HG02852 (cell line): Measurements from ENCODE around the gene ADGRD1.
"Not testable (repeated sequence)": the region's sequence is repeated elsewhere in the genome, so short reads cannot be mapped to it uniquely, and the experiment has no call there.

Experiments used
- ATAC-seq: cut with Tn5 transposase; IDR thresholded peaks from one replicate; pipeline ENCODE4 v1.9.1; 2021; ENCODE audit warnings: mild to moderate bottlenecking, moderate library complexity; ENCODE audit not compliant: unreplicated experiment

Gene ADGRD1

DNA sequence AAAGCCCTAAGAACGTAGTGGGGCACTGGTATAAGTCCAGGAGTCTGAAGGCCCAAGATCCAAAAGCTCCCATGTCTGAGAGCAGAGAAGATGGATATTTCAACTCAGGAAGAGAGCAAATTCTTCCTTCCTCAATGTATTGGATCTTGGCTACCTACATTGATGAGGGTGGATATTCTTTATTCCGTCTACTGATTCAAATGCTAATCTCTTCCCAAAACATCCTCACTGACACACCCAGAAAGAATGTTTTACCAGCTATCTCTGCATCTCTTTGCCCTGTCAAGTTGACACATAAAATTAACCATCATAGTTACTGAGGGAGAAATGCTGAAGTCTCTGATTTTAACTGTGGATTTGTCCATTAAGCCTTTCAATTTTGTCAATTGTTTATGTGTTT lies 16.6 kb upstream of the ADGRD1 start:
- no peak for ATAC-seq

- not testable (repeated sequence) for ATAC-seq
Observed at GRCh38 chr12:130937546-130937945, 16.2 kb upstream of the ADGRD1 start.

GRCh38 chr12:130938186-130938585 lies 15.5 kb upstream of the ADGRD1 start:
- ATAC-seq = no peak

DNA sequence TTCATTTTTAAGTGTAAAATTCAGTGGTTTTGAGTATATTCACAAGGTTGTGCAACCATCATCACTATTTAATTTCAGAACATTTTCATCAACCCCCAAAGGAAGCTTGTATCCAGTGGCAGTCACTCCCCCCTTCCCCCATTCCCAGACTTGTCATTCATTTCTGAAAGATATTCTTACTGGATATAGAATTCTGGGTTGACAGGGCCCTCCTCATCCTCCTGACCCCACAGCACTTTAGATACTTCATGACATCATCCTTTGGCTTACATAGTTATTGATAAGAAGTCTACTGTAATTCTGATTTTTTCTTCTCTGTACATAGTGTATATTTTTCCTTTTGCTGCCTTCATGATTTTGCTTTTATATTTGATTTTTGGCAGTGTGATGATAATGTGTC lies 8.8 kb upstream of the ADGRD1 start:
- no peak for ATAC-seq

DNA sequence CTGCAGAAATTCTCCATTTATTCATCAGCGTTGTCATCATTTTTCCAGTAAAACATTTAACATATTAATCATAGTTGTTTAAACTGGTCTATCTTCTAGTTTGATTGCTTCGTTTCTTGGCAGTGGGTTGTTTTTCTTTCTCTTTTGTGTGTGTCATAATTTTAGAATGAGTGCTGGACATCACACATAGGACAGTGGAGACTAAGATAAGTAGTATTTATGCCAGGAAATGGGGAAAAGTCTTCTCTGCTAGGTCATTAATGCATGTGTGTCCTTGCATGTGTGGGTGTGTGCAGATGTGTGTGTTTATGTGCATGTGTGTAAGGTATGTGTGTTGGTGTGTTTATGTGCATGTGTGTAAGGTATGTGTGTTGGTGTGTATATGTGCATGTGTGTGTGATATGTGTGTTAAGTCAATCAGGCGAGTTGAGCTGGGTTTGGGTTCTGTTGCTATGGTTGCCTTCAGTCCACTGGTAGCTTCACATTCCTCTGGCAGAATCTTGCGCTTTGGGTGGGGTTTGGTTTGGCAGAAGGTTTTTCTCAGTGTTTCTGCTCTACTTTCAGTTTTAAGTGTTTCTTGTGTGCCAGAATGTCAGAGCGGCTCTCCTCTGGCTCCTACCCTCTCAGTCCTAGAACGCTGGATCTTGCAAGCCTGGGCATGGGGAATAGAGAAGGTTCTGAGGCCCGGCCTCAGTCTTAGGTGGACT lies 7.8 kb upstream of the ADGRD1 start:
- no peak for ATAC-seq

DNA sequence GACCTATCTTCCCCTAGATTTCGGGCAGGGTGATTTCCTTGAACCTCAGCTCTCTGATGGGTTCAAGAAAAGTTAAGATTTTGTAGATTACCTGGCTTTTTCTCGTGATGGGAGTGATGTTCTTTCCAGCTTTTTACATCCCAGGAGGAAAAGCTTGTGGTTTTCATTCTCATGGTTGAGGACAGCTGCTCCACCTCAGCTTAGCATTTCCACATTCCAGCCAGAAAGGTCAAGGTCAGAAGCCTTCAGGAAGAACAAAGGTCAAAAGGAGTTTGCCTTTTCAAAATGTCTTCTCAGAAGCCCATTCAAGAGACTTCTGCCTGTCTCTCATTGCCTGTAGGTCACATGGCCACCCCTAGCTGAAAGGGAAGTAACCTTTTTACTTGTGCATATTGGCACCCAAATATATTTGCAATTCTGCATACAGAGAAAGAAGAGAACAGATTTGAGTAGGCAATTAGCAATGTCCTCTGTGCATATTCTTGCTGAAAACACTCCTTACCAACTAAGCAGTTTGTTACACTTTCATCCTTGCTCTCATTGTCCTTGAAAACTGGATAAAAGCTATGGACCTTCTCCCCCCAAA lies 6.6 kb upstream of the ADGRD1 start:
- no peak for ATAC-seq

- ATAC-seq = no peak
Observed at GRCh38 chr12:130948136-130948535, 5.6 kb upstream of the ADGRD1 start.

DNA sequence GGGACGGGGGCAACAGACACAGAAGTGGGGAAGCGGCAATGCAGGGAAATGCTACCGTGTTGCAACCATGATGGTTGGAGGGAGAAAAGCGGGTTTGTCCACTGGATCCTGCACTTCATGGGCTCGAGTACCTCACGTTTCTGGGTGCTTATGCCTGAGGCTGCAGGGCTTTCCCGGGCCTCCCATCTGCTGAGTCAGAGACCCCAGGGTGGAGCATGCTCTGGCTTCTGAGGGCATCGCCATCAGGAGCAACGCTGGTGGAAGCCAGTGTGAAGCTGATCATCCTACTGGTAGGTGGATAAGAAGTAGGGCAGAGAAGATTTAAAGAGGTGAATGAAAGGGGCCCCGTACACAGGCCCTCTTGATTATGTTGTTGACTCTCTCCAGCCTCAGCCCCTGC lies 5.0 kb upstream of the ADGRD1 start:
- ATAC-seq = no peak

DNA sequence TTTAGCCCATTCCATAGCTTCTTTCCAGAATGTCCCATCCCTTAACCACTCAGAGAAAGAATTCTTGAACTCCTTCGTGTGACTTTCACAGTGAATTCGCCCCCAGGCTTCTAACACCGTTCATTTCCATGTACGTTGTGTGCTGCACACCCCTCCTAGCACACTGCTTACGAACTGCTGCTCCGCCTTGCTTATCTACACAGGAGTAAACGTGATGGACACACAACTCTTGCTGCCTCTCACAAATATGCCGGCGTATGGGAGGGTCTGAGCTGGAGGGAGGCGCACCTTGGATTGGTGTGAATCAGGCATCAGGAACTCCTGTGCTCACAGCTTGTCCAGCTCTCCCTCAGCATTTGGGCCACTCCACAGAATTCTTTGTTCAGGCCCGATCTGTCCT lies 3.9 kb upstream of the ADGRD1 start:
- ATAC-seq = no peak

GRCh38 chr12:130951636-130952035 lies 2.1 kb upstream of the ADGRD1 start:
- no peak for ATAC-seq

GRCh38 chr12:130952171-130952954 lies 1.3 kb upstream of the ADGRD1 start:
- no peak for ATAC-seq

DNA sequence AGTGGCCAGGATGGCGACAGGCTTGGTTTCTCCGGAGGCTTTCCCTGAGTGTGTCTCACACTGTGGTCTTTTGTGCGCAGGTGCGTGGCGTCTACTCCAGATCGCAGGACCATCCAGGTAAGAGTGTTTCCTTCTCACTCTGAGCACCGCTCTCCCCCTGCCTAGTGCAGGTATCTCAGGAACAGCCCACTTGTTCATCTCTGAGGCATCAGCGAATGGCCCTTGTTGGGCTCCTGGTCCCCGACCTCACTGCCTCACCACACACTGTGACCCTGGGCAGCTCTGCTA lies 781 bp downstream of the ADGRD1 start:
- no peak for ATAC-seq

- no peak for ATAC-seq
Observed at GRCh38 chr12:130955238-130955816, 1.6 kb downstream of the ADGRD1 start.

DNA sequence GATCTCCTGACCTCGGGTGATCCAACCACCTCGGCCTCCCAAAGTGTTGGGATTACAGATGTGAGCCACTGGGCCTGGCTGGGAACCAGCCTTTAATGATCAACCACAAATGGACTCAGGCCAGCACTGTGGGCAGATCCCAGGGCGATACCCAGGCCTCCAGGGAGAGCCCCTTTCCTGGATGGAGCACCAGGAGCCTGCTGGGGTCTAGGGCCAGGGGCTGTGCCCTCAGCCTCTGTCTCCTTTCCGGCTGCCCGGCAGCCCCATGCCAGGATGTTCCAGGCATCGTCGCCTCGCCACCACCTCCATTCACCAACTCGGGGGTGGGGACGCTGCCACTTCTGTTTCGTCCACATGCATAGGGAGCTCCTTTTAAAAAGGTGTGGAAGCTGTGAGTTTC lies 2.3 kb downstream of the ADGRD1 start:
- no peak for ATAC-seq

DNA sequence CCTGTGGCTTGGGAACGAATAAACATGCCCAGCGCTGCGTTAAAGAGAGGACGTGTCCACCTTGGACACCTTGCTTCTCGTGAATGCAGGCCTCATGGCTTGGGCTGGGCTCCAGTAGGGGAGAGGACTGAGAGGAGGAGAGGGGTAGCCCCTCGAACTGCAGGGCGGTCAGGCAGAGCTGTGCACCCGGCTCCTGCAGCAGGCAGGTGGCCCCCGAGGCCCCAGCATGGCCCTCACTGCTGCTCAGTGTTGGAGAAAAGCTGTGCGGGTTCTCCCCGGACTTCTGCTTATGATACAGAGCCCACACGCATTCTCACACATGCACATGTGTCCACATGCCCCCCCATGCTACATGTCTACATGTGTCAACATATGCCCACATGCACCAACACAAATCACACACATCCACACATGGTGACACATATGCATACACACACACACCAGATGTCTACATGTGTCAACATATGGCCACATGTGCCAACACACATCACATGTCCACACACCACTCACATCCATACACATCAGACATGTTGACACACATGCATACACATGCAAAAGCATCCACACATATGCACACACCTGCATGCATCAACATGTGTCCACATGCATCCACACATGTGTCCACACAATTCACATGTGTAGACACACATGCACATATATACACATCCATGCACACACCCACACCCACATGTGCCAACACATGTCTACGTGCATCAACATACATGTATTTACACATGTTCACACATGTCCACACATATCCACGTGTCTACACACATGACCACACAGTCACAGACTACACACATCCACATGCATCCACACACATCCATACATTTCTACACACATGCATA lies 3.0 kb downstream of the ADGRD1 start:
- ATAC-seq = no peak

DNA sequence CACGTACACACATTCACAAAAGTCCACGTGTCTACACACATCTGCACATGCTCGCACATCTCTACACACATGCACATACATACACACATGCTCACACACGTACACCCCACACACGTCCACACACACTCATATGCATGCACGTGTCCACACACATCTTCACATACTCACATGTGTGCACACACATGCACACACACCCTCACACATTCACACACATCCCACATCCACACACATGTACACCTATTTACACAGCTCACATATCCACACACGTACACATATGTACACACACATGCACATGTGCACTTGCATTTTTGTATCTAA lies 3.6 kb downstream of the ADGRD1 start:
- ATAC-seq = no peak

- no peak for ATAC-seq
Observed at GRCh38 chr12:130958557-130959140, 4.9 kb downstream of the ADGRD1 start.

GRCh38 chr12:130959632-130960031 lies 5.9 kb downstream of the ADGRD1 start:
- ATAC-seq = no peak

DNA sequence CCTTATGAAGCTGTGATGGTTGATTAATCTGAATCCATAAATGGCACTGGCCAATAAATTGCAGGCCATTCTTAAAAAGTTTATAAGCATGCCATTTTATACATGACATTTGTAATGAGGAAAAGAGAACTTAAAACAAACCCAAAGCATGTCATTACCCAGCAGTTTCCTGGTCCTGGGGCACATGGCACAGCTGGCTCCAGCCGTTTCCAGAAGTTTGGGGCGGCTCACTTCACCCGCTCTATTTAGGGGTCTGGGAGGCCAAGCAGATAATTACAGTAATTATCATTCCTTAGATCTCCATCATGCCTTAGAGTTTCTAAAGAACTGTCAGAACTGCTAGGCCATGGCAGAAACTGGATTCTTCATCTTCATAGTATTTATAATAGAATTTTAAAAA lies 6.4 kb downstream of the ADGRD1 start:
- no peak for ATAC-seq

DNA sequence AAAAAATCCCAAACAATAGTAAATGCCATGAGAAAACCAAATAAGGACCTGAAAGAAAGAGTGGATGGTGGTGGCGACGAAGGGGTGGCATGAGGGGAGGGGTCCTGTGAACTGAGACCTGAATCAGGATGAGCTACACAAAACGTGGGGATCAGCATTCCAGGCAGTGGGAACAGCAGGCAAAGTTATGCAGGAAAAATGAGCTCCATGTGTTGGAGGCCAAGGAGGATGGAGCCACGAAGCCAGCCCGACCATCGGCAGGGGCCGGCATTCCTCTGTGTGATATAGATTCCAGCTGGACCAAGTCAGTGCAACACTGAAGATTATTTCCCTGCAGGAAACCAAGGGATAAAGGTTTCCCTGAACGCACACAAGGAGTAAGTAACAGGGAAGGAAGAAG lies 7.1 kb downstream of the ADGRD1 start:
- ATAC-seq = no peak

DNA sequence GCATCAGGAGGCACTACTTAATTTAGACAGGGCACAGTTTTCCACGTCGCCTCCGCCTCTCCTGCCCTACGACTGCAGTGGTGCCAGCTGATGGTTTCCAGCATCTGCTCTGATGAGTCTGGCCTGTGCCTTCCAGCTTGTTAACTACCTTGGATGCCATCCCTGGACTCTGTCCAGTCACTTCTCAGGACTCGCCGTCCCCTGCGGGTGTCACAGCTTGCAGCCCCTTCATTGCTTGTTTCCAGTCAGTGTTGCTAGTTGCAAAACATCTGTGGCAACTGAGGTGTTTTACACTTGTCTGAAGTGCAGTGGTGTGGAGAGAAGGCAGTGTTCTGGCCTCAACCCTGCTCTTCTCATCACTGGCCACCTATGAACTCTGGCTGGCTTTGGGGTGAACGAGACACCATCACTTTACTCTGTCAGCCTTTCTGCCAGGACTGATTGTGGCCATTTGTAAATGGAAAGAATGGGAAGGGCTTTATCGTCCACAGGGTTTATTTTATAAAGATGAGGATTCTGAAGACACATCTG lies 8.3 kb downstream of the ADGRD1 start:
- ATAC-seq = no peak
